Measurements from ENCODE around the gene MRPL10.

- TF ChIP-seq YY1 (IDR thresholded peaks at IDR 0.05; ENCODE audit: insufficient read depth, insufficient read length) (no peak), ZNF274 (IDR thresholded peaks at IDR 0.05; ENCODE audit: low read depth, low read length) (no peak)
Measured at GRCh38 chr17:47831934-47832327, 590 bp upstream of the MRPL10 start.
